AG08396 (cell line): Measurements from ENCODE around the gene TIMP4.

ENCODE experiments used
- DNase-seq: peaks from one replicate; pipeline ENCODE4 v3.0.0; 2012; ENCODE audit warnings: low spot score, mixed read lengths

Gene TIMP4

GRCh38 chr3:12158387-12159226, at the start of gene TIMP4:
Gene TIMP4, minus strand, starts transcription at chr3:12158912. Its CDS starts 72 bp downstream, at chr3:12158840.
- peak; percentile 39 for DNase-seq

GRCh38 chr3:12205171-12205570, 46.5 kb upstream of the TIMP4 start:
- DNase-seq: no peak

GRCh38 chr3:12201813-12202212, 43.1 kb upstream of the TIMP4 start:
- DNase-seq: no peak

- no peak for DNase-seq
Measured at GRCh38 chr3:12198301-12198700, 39.6 kb upstream of the TIMP4 start.

- DNase-seq: no peak
Measured at GRCh38 chr3:12197475-12197874, 38.8 kb upstream of the TIMP4 start.

GRCh38 chr3:12196684-12197083, 38.0 kb upstream of the TIMP4 start:
- DNase-seq: no peak

- DNase-seq: no peak
Measured at GRCh38 chr3:12195231-12195630, 36.5 kb upstream of the TIMP4 start.

GRCh38 chr3:12194669-12195161, 36.0 kb upstream of the TIMP4 start:
- DNase-seq: no peak

- DNase-seq: peak; percentile 24
Measured at GRCh38 chr3:12194209-12194608, 35.5 kb upstream of the TIMP4 start.

- DNase-seq: peak; percentile 85
Measured at GRCh38 chr3:12193485-12194165, 34.9 kb upstream of the TIMP4 start.

- no peak for DNase-seq
Measured at GRCh38 chr3:12192655-12193484, 34.2 kb upstream of the TIMP4 start.

- no peak for DNase-seq
Measured at GRCh38 chr3:12192173-12192572, 33.5 kb upstream of the TIMP4 start.

- DNase-seq: no peak
Measured at GRCh38 chr3:12191559-12191958, 32.8 kb upstream of the TIMP4 start.

GRCh38 chr3:12190832-12191231, 32.1 kb upstream of the TIMP4 start:
- DNase-seq: no peak

- DNase-seq: no peak
Measured at GRCh38 chr3:12190221-12190807, 31.6 kb upstream of the TIMP4 start.

- no peak for DNase-seq
Measured at GRCh38 chr3:12188681-12189287, 30.1 kb upstream of the TIMP4 start.

GRCh38 chr3:12188328-12188648, 29.6 kb upstream of the TIMP4 start:
- no peak for DNase-seq

- DNase-seq: peak; percentile 26
Measured at GRCh38 chr3:12187448-12188327, 29.0 kb upstream of the TIMP4 start.

GRCh38 chr3:12186515-12187286, 28.0 kb upstream of the TIMP4 start:
- DNase-seq: no peak

GRCh38 chr3:12186046-12186445, 27.3 kb upstream of the TIMP4 start:
- no peak for DNase-seq
